ENCODE results near the gene LRRC8E.

GRCh38 chr19:7883105-7883504 is 5.2 kb upstream of the LRRC8E start:
- TF ChIP-seq, protein P1, sequence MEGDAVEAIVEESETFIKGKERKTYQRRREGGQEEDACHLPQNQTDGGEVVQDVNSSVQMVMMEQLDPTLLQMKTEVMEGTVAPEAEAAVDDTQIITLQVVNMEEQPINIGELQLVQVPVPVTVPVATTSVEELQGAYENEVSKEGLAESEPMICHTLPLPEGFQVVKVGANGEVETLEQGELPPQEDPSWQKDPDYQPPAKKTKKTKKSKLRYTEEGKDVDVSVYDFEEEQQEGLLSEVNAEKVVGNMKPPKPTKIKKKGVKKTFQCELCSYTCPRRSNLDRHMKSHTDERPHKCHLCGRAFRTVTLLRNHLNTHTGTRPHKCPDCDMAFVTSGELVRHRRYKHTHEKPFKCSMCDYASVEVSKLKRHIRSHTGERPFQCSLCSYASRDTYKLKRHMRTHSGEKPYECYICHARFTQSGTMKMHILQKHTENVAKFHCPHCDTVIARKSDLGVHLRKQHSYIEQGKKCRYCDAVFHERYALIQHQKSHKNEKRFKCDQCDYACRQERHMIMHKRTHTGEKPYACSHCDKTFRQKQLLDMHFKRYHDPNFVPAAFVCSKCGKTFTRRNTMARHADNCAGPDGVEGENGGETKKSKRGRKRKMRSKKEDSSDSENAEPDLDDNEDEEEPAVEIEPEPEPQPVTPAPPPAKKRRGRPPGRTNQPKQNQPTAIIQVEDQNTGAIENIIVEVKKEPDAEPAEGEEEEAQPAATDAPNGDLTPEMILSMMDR (IDR thresholded peaks at IDR 0.05): no peak
- TF ChIP-seq POLR2AphosphoS5 (IDR thresholded peaks at IDR 0.05): no peak

All from sigmoid colon (tissue), 4 donors.